GM18505 (cell line): Measurements from ENCODE around the gene CDC42EP5.
A peak's percentile ranks its signal among the peaks of the same experiment; 100 is the strongest.
"Not testable (repeated sequence)": the region's sequence is repeated elsewhere in the genome, so short reads cannot be mapped to it uniquely, and the experiment has no call there.

Source experiments
- ATAC-seq: cut with Tn5 transposase; IDR thresholded peaks from one replicate; pipeline ENCODE4 v1.9.1; 2021; ENCODE audit not compliant: unreplicated experiment
- POLR2A ChIP-seq: IDR thresholded peaks from 4 replicates; pipeline ENCODE4 v1.6.1; 2011; ENCODE audit warnings: borderline replicate concordance; ENCODE audit not compliant: insufficient read depth, insufficient read length; ENCODE audit errors: extremely low read depth

The CDC42EP5 gene

GRCh38 chr19:54470991-54471782, 1.9 kb downstream of the CDC42EP5 start:
- no peak for ATAC-seq
- no peak for TF ChIP-seq POLR2A

GRCh38 chr19:54470276-54470887, 2.7 kb downstream of the CDC42EP5 start:
- no peak for TF ChIP-seq POLR2A
- no peak for ATAC-seq

GRCh38 chr19:54469496-54469934, 3.6 kb downstream of the CDC42EP5 start:
- ATAC-seq = no peak
- TF ChIP-seq POLR2A = no peak

GRCh38 chr19:54466110-54466480, 7.0 kb downstream of the CDC42EP5 start:
- ATAC-seq = not testable (repeated sequence)

GRCh38 chr19:54465426-54466109, 7.5 kb downstream of the CDC42EP5 start:
- ATAC-seq = no peak
- TF ChIP-seq POLR2A = no peak

- peak; percentile 66 for TF ChIP-seq POLR2A
- ATAC-seq = peak; percentile 43
Measured at GRCh38 chr19:54464630-54465425, 8.3 kb downstream of the CDC42EP5 start.

GRCh38 chr19:54464044-54464629, 9.0 kb downstream of the CDC42EP5 start:
- ATAC-seq = peak; percentile 37

GRCh38 chr19:54463531-54464043, 9.5 kb downstream of the CDC42EP5 start, which contains the start of gene LENG9:
TSS of gene LENG9 (minus strand) at chr19:54463778. CDS start at chr19:54463526, 252 bp downstream.
- ATAC-seq = peak; percentile 46
- peak; percentile 76 for TF ChIP-seq POLR2A

More at GRCh38 chr19:54464044-54464629, 9.0 kb downstream of the CDC42EP5 start:
- TF ChIP-seq POLR2A = no peak

GRCh38 chr19:54462655-54463530, 10.2 kb downstream of the CDC42EP5 start:
- no peak for TF ChIP-seq POLR2A
- ATAC-seq = peak; percentile 23

GRCh38 chr19:54462047-54462654, 10.9 kb downstream of the CDC42EP5 start:
- ATAC-seq = no peak

GRCh38 chr19:54461613-54462012, 11.5 kb downstream of the CDC42EP5 start:
- no peak for TF ChIP-seq POLR2A
- ATAC-seq = no peak

More at GRCh38 chr19:54462047-54462654, 10.9 kb downstream of the CDC42EP5 start:
- peak; percentile 33 for TF ChIP-seq POLR2A
